ENCODE data around the gene SOS2.

GRCh38 chr14:50230701-50231474, 490 bp downstream of the SOS2 start:
- TF ChIP-seq CTCF (IDR thresholded peaks at IDR 0.05) = no peak
- TF ChIP-seq EP300 (IDR thresholded peaks at IDR 0.05) = no peak
- no peak for TF ChIP-seq POLR2A (IDR thresholded peaks at IDR 0.05)
- peak in 1 of 2 donors; percentile 9 for TF ChIP-seq POLR2AphosphoS5 (IDR thresholded peaks at IDR 0.05)

All from upper lobe of left lung (tissue), 4 donors.